GM23338 (cell line): Measurements from ENCODE around the gene AEBP2. TPM values are rescaled to one million over a fixed set of nuclear protein-coding genes. Genes with fewer than 3 reads are reported as not detected.

Experiments used
- ATAC-seq: fragments of 200-7000 bp; cut with Tn5 transposase; 3 replicates; pipeline ENCODE4 v1.9.1; 2020
- DNase-seq: peaks from one replicate; pipeline ENCODE4 v3.0.0-alpha.2; 2015; ENCODE audit warnings: low spot score
- H2AFZ ChIP-seq: fragments of 200-600 bp; sonication (generic); 2 replicates; pipeline ENCODE4 v1.8.0; 2016; ENCODE audit warnings: antibody characterized with exemption, mild to moderate bottlenecking, moderate library complexity
- H3F3A ChIP-seq: fragments of 200-600 bp; sonication (generic); replicated peaks from 2 replicates; pipeline ENCODE4 v1.8.0; 2017; ENCODE audit warnings: antibody characterized with exemption, mixed run types, low read depth
- H3K27ac ChIP-seq: fragments of 200-600 bp; sonication (generic); 2 replicates; pipeline ENCODE4 v1.6.1; 2016; ENCODE audit warnings: low read depth
- H3K27me3 ChIP-seq: fragments of 200-600 bp; sonication (generic); 2 replicates; pipeline ENCODE4 v1.8.0; 2016; ENCODE audit warnings: mild to moderate bottlenecking, mixed run types, moderate library complexity; ENCODE audit not compliant: insufficient read depth
- H3K36me3 ChIP-seq: fragments of 200-600 bp; sonication (generic); 2 replicates; pipeline ENCODE4 v1.8.0; 2016; ENCODE audit warnings: mild to moderate bottlenecking; ENCODE audit not compliant: insufficient read depth
- H3K4me1 ChIP-seq: fragments of 200-600 bp; sonication (generic); 2 replicates; pipeline ENCODE4 v1.8.0; 2016; ENCODE audit warnings: mild to moderate bottlenecking, moderate library complexity; ENCODE audit not compliant: insufficient read depth
- H3K4me2 ChIP-seq: fragments of 200-600 bp; sonication (generic); 2 replicates; pipeline ENCODE4 v1.7.1; 2017; ENCODE audit warnings: mixed run types
- H3K4me3 ChIP-seq: fragments of 200-600 bp; sonication (generic); 2 replicates; pipeline ENCODE4 v1.6.1; 2016; ENCODE audit warnings: mixed run types
- H3K79me2 ChIP-seq: fragments of 200-600 bp; sonication (generic); replicated peaks from 2 replicates; pipeline ENCODE4 v1.8.0; 2017; ENCODE audit warnings: mild to moderate bottlenecking; ENCODE audit not compliant: insufficient read depth
- H3K9me2 ChIP-seq: fragments of 200-600 bp; sonication (generic); 2 replicates; pipeline ENCODE4 v1.8.0; 2017; ENCODE audit not compliant: insufficient read depth
- H4K20me1 ChIP-seq: fragments of 200-600 bp; sonication (generic); replicated peaks from 2 replicates; pipeline ENCODE4 v1.8.0; 2017; ENCODE audit warnings: mild to moderate bottlenecking; ENCODE audit not compliant: insufficient read depth
- H3K27ac Mint-ChIP-seq: 2 replicates; pipeline ENCODE4 v1.8.0; 2020; ENCODE audit warnings: inconsistent platforms, mild to moderate bottlenecking, moderate library complexity, mixed read lengths
- H3K27me3 Mint-ChIP-seq: 3 replicates; pipeline ENCODE4 v1.8.0; 2022; ENCODE audit warnings: low read depth, mild to moderate bottlenecking, moderate library complexity, mixed read lengths, inconsistent platforms; ENCODE audit not compliant: insufficient read depth, poor library complexity
- H3K36me3 Mint-ChIP-seq: 3 replicates; pipeline ENCODE4 v1.8.0; 2021; ENCODE audit warnings: low read depth, mild to moderate bottlenecking, inconsistent platforms, moderate library complexity, mixed read lengths
- H3K4me1 Mint-ChIP-seq: 3 replicates; pipeline ENCODE4 v1.8.0; 2020; ENCODE audit warnings: mild to moderate bottlenecking, inconsistent platforms, mixed read lengths
- H3K4me3 Mint-ChIP-seq: 3 replicates; pipeline ENCODE4 v1.8.0; 2021; ENCODE audit warnings: moderate library complexity, mild to moderate bottlenecking, inconsistent platforms, mixed read lengths
- H3K9me3 Mint-ChIP-seq: 3 replicates; pipeline ENCODE4 v1.8.0; 2020; ENCODE audit warnings: moderate library complexity, mild to moderate bottlenecking, inconsistent platforms, mixed read lengths
- JUNB ChIP-seq: IDR thresholded peaks from one replicate; pipeline ENCODE4 v1.6.1; 2016; ENCODE audit warnings: antibody characterized with exemption; ENCODE audit not compliant: unreplicated experiment
- polyA plus RNA-seq: library from polyadenylated mRNA; unstranded; fragments of >200 nt; fragmentation: Nextera tagmentation; extraction: Ambion mirVana; gene quantifications from 2 replicates; pipeline ENCODE4 v1.2.1, GENCODE V29; 2016
- total RNA-seq: library from RNA; depleted of rRNA; stranded (reverse); fragments of >200 nt; shearing (Covaris generic); gene quantifications from 2 replicates; pipeline ENCODE4 v1.2.3, GENCODE V29; 2014
- TF ChIP-seq, protein P1 (sequence below): IDR thresholded peaks from one replicate; pipeline ENCODE4 v1.6.1; 2018; ENCODE audit warnings: antibody characterized with exemption; ENCODE audit not compliant: unreplicated experiment
- TF ChIP-seq, protein P2 (sequence below): fragments of 250-450 bp; sonication (Bioruptor Pico); IDR thresholded peaks from 2 replicates; pipeline ENCODE4 v1.5.0; 2020; ENCODE audit warnings: mild to moderate bottlenecking, moderate library complexity

AEBP2 gene
- total and polyA plus RNA-seq, 2 experiments from 2014 or later: 39.3 to 48.1 TPM

DNA sequence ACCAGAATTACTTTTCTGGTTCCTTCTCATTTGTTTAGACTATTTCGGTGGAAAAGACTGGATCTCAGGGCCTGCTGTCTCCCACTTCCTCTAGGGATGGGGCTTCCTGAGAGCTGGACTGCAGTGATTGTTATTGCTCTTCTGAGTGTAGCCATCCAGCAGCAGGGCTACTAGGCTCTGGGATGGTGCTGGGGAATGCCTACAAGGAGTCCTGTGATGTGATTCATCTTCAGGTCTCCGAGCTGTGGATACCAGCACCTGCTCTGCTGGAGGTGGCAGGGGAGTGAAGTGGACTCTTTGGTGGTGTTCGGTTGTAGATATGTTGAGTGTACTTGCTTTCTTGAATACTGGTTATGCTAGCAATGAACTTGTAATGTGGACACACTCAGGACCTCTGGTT lies 42.7 kb downstream of the AEBP2 start:
- ATAC-seq: peak; percentile 33
- peak overlapping the region; percentile 68 for H3K4me2 ChIP-seq

More for the DNA sequence above, 42.7 kb downstream of the AEBP2 start:
- TF ChIP-seq, protein P1, sequence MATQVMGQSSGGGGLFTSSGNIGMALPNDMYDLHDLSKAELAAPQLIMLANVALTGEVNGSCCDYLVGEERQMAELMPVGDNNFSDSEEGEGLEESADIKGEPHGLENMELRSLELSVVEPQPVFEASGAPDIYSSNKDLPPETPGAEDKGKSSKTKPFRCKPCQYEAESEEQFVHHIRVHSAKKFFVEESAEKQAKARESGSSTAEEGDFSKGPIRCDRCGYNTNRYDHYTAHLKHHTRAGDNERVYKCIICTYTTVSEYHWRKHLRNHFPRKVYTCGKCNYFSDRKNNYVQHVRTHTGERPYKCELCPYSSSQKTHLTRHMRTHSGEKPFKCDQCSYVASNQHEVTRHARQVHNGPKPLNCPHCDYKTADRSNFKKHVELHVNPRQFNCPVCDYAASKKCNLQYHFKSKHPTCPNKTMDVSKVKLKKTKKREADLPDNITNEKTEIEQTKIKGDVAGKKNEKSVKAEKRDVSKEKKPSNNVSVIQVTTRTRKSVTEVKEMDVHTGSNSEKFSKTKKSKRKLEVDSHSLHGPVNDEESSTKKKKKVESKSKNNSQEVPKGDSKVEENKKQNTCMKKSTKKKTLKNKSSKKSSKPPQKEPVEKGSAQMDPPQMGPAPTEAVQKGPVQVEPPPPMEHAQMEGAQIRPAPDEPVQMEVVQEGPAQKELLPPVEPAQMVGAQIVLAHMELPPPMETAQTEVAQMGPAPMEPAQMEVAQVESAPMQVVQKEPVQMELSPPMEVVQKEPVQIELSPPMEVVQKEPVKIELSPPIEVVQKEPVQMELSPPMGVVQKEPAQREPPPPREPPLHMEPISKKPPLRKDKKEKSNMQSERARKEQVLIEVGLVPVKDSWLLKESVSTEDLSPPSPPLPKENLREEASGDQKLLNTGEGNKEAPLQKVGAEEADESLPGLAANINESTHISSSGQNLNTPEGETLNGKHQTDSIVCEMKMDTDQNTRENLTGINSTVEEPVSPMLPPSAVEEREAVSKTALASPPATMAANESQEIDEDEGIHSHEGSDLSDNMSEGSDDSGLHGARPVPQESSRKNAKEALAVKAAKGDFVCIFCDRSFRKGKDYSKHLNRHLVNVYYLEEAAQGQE: no peak
- TF ChIP-seq, protein P2, sequence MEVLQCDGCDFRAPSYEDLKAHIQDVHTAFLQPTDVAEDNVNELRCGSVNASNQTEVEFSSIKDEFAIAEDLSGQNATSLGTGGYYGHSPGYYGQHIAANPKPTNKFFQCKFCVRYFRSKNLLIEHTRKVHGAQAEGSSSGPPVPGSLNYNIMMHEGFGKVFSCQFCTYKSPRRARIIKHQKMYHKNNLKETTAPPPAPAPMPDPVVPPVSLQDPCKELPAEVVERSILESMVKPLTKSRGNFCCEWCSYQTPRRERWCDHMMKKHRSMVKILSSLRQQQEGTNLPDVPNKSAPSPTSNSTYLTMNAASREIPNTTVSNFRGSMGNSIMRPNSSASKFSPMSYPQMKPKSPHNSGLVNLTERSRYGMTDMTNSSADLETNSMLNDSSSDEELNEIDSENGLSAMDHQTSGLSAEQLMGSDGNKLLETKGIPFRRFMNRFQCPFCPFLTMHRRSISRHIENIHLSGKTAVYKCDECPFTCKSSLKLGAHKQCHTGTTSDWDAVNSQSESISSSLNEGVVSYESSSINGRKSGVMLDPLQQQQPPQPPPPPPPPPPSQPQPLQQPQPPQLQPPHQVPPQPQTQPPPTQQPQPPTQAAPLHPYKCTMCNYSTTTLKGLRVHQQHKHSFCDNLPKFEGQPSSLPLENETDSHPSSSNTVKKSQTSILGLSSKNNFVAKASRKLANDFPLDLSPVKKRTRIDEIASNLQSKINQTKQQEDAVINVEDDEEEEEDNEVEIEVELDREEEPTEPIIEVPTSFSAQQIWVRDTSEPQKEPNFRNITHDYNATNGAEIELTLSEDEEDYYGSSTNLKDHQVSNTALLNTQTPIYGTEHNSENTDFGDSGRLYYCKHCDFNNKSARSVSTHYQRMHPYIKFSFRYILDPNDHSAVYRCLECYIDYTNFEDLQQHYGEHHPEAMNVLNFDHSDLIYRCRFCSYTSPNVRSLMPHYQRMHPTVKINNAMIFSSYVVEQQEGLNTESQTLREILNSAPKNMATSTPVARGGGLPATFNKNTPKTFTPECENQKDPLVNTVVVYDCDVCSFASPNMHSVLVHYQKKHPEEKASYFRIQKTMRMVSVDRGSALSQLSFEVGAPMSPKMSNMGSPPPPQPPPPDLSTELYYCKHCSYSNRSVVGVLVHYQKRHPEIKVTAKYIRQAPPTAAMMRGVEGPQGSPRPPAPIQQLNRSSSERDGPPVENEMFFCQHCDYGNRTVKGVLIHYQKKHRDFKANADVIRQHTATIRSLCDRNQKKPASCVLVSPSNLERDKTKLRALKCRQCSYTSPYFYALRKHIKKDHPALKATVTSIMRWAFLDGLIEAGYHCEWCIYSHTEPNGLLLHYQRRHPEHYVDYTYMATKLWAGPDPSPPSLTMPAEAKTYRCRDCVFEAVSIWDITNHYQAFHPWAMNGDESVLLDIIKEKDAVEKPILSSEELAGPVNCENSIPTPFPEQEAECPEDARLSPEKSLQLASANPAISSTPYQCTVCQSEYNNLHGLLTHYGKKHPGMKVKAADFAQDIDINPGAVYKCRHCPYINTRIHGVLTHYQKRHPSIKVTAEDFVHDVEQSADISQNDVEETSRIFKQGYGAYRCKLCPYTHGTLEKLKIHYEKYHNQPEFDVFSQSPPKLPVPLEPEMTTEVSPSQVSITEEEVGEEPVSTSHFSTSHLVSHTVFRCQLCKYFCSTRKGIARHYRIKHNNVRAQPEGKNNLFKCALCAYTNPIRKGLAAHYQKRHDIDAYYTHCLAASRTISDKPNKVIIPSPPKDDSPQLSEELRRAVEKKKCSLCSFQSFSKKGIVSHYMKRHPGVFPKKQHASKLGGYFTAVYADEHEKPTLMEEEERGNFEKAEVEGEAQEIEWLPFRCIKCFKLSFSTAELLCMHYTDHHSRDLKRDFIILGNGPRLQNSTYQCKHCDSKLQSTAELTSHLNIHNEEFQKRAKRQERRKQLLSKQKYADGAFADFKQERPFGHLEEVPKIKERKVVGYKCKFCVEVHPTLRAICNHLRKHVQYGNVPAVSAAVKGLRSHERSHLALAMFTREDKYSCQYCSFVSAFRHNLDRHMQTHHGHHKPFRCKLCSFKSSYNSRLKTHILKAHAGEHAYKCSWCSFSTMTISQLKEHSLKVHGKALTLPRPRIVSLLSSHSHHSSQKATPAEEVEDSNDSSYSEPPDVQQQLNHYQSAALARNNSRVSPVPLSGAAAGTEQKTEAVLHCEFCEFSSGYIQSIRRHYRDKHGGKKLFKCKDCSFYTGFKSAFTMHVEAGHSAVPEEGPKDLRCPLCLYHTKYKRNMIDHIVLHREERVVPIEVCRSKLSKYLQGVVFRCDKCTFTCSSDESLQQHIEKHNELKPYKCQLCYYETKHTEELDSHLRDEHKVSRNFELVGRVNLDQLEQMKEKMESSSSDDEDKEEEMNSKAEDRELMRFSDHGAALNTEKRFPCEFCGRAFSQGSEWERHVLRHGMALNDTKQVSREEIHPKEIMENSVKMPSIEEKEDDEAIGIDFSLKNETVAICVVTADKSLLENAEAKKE (CRISPR knock-in tag): no peak
- no peak for TF ChIP-seq JUNB
- Histone ChIP-seq H3K27ac (peak overlapping the region; percentile 76), H3F3A (peaks cover 12% of the 10 kb centered on the region), H3K4me1 (peaks cover 31% of the 10 kb centered on the region), H3K4me3 (peak overlapping the region; percentile 13; the same call in 1 of the 2 replicates), H4K20me1 (peaks cover 82% of the 10 kb centered on the region), H3K79me2 (peaks cover 100% of the 10 kb centered on the region), H3K9me2 (no peaks in the 10 kb centered on the region), H2AFZ (no peak overlapping the region), H3K36me3 (peaks cover 6% of the 10 kb centered on the region; the same call in 1 of the 2 replicates), H3K27me3 (no peaks in the 10 kb centered on the region)
- Mint-ChIP-seq H3K9me3 (no peaks in the 10 kb centered on the region; the same call in 2 of the 3 replicates), H3K27ac (peak overlapping the region; percentile 16; the same call in 1 of the 2 replicates), H3K27me3 (peaks cover 12% of the 10 kb centered on the region), H3K4me1 (peaks cover 44% of the 10 kb centered on the region), H3K36me3 (peaks cover 75% of the 10 kb centered on the region), H3K4me3 (no peak overlapping the region; the same call in 2 of the 3 replicates)
- peak; percentile 21 for DNase-seq
